Adrenal gland (tissue), 12 donors: ENCODE results near the gene ANKS1B. TPM values are rescaled to one million over a fixed set of nuclear protein-coding genes. Genes with fewer than 3 reads are reported as not detected.

Experiments used
- DNase-seq, 7 donors: peaks; one replicate each; pipeline ENCODE4 v3.0.0-alpha.2; 2019 to 2020
- H3K27ac ChIP-seq, 5 donors: fragments of 200-600 bp; sonication (generic) in 4 of 5; 1 replicate in 3 of 5; 2 replicates in 2 of 5; pipeline versions ENCODE4 v1.5.1 to v1.8.0; 2016 to 2020; ENCODE audit warnings: mild to moderate bottlenecking in 1 of 5
- H3K27me3 ChIP-seq: fragments of 200-600 bp; 2 replicates; pipeline ENCODE4 v1.8.0; 2021
- H3K36me3 ChIP-seq, 2 donors: fragments of 200-600 bp; replicated peaks in 1 of 2; 1 replicate in 1 of 2; 2 replicates in 1 of 2; pipeline versions ENCODE4 v1.5.1 to v1.8.0; 2018 to 2022
- H3K4me1 ChIP-seq, 2 donors: fragments of 200-600 bp; replicated peaks in 1 of 2; 1 replicate in 1 of 2; 2 replicates in 1 of 2; pipeline versions ENCODE4 v1.5.1 to v1.8.0; 2018 to 2021
- H3K4me3 ChIP-seq, 4 donors: fragments of 200-600 bp; sonication (generic) in 3 of 4; one replicate each; pipeline ENCODE4 v1.5.1; 2016 to 2018
- H3K9me3 ChIP-seq, 3 donors: fragments of 200-600 bp; sonication (generic) in 1 of 3; replicated peaks in 1 of 3; 1 replicate in 2 of 3; 2 replicates in 1 of 3; pipeline versions ENCODE4 v1.5.1 to v1.8.0; 2016 to 2021
- CTCF ChIP-seq, 6 experiments: fragments of 450-650 bp in 4 of 6; fragments of 200-600 bp in 2 of 6; sonication (generic) in 1 of 6; IDR thresholded peaks; 1 replicate in 5 of 6; 2 replicates in 1 of 6; pipeline versions ENCODE4 v1.5.1 to v1.8.0; 2016 to 2021; ENCODE audit warnings: antibody characterized with exemption in 6 of 6, mild to moderate bottlenecking in 2 of 6, moderate library complexity in 1 of 6
- POLR2A ChIP-seq, 2 donors: fragments of 450-650 bp; IDR thresholded peaks; one replicate each; pipeline ENCODE4 v1.6.1; 2017; ENCODE audit warnings: antibody characterized with exemption in 2 of 2, mild to moderate bottlenecking in 2 of 2, moderate library complexity in 1 of 2
- WGBS, 4 donors: extraction: QIAGEN DNeasy Blood & Tissue Kit in 2 of 4; methylation state at CpG; one replicate each; pipeline versions ENCODE4 v1.1.5 to v1.1.7; 2013 to 2017; 5-methylcytosine and 5-hydroxymethylcytosine counted together
- intact Hi-C, 2 donors: fragments of 100-400 bp; cut with DNase I; formaldehyde crosslinking; loops; one replicate each; pipeline versions ENCODE4 v1.14.1 to v1.15.0; 2022 to 2023
- polyA plus RNA-seq, 3 donors: library from polyadenylated mRNA; stranded (reverse); fragments of 200-250 nt in 2 of 3; fragments of 350-450 nt in 1 of 3; fragmentation: Illumina TruSeq in 1 of 3; extraction: RNeasy Lipid Tissue Mini Kit (QIAGEN cat#74804) in 1 of 3; gene quantifications; one replicate each; pipeline ENCODE4 v1.2.3, GENCODE V29; 2013 to 2014
- total RNA-seq, 9 donors: library from RNA; depleted of rRNA in 4 of 9; stranded (reverse); fragments of >200 nt in 4 of 9; fragments of 120-200 nt in 1 of 9; fragmentation: NEBNext Ultra II Directional in 1 of 9; extraction: Animal tissue kit (Norgen Biotek cat#: 25700) in 1 of 9; gene quantifications; one replicate each; pipeline versions ENCODE4 v1.1.0 to v1.2.4, GENCODE V29; 2013 to 2023
- donor health status: healthy with polysubstance abuse.
- donor health status: Bipolar disorder and iron deficiency.
- donor health status: DM: yes; HTN: yes; CAD: no.
- donor health status: DM: no; HTN: no; CAD: no.
- donor health status: DM: no; HTN: no; CAD: no.
- donor health status: DM: yes; HTN: yes; CAD: no.

Gene ANKS1B
- total and polyA plus RNA-seq, 12 donors: 1.3 to 28.1 (median 8.0) TPM

GRCh38 chr12:99122959-99123358, 861.8 kb downstream of the ANKS1B start:
- 18 to 52% (median 50%) methylated on average over 2 of the region's 2 CpGs for WGBS, 4 donors
- H3K36me3 ChIP-seq: no peaks in the 10 kb centered on the region
- TF ChIP-seq CTCF (IDR thresholded peaks at IDR 0.05): no peak
- no peaks in the 10 kb centered on the region for H3K9me3 ChIP-seq
- DNase-seq: no peak
- no peaks in the 10 kb centered on the region for H3K27me3 ChIP-seq
- no peak overlapping the region for H3K27ac ChIP-seq
- no peaks in the 10 kb centered on the region for H3K4me1 ChIP-seq
- no peak overlapping the region for H3K4me3 ChIP-seq
- intact Hi-C loops: no loop called here

GRCh38 chr12:99122496-99122895, 862.2 kb downstream of the ANKS1B start:
- H3K4me1 ChIP-seq: no peaks in the 10 kb centered on the region
- DNase-seq: no peak

GRCh38 chr12:99121546-99121945, 863.2 kb downstream of the ANKS1B start:
- TF ChIP-seq POLR2A (IDR thresholded peaks at IDR 0.05) (no peak), CTCF (IDR thresholded peaks at IDR 0.05) (no peak)
- no peak for DNase-seq
- Histone ChIP-seq H3K27me3 (no peaks in the 10 kb centered on the region), H3K4me3 (no peak overlapping the region), H3K27ac (no peak overlapping the region), H3K4me1 (no peaks in the 10 kb centered on the region), H3K9me3 (no peaks in the 10 kb centered on the region), H3K36me3 (no peaks in the 10 kb centered on the region)
- intact Hi-C loops: no loop called here
- 70 to 78% (median 74%) methylated on average over 4 of the region's 4 CpGs for WGBS, 4 donors

More at GRCh38 chr12:99122496-99122895, 862.2 kb downstream of the ANKS1B start:
- WGBS, 4 donors: 83 to 88% (median 87%) methylated on average over 3 of the region's 3 CpGs
- Histone ChIP-seq H3K36me3 (no peaks in the 10 kb centered on the region), H3K9me3 (no peaks in the 10 kb centered on the region), H3K27me3 (no peaks in the 10 kb centered on the region), H3K27ac (no peak overlapping the region), H3K4me3 (no peak overlapping the region)
- TF ChIP-seq CTCF (IDR thresholded peaks at IDR 0.05): no peak
- no peak for TF ChIP-seq POLR2A (IDR thresholded peaks at IDR 0.05)
- intact Hi-C loops: no loop called here

GRCh38 chr12:99119943-99120342, 864.8 kb downstream of the ANKS1B start:
- H3K4me3 ChIP-seq: no peak overlapping the region
- 72 to 81% (median 81%) methylated on average over 10 of the region's 10 CpGs for WGBS, 4 donors
- no peaks in the 10 kb centered on the region for H3K4me1 ChIP-seq
- no peaks in the 10 kb centered on the region for H3K9me3 ChIP-seq
- intact Hi-C loops: no loop called here
- no peaks in the 10 kb centered on the region for H3K27me3 ChIP-seq
- no peak overlapping the region for H3K27ac ChIP-seq
- no peak for TF ChIP-seq POLR2A (IDR thresholded peaks at IDR 0.05)
- TF ChIP-seq CTCF (IDR thresholded peaks at IDR 0.05): no peak
- H3K36me3 ChIP-seq: no peaks in the 10 kb centered on the region
- no peak for DNase-seq
